ENCODE measurements around the gene AKAP1.

- TF ChIP-seq CTCF (conservative IDR thresholded peaks at IDR 0.05) = no peak
- TF ChIP-seq EZH2 (IDR thresholded peaks at IDR 0.05; ENCODE audit: low read depth) = no peak
These were observed 28.6 kb downstream of the AKAP1 start for GRCh38 chr17:57113656-57114055.

All from PC-9 (cell line).